K562 (cell line): ENCODE data around the gene MYH15. TPM values are rescaled to one million over a fixed set of nuclear protein-coding genes. Genes with fewer than 3 reads are reported as not detected.

Experiments
- ATAC-seq: fragments of 200-7000 bp; cut with Tn5 transposase; 3 replicates; pipeline ENCODE4 v1.9.1; 2020; ENCODE audit warnings: moderate library complexity
- BruUV-seq: library from RNA; stranded (reverse); fragments of 400-500 nt; replicated peaks from 2 replicates; lab custom pipeline; 2021; lab: Mats Ljungman, UMichigan
- CTCF ChIA-PET: fragments of 300-600 bp; formaldehyde crosslinking; extraction: SDS; loops from one replicate; lab custom pipeline; 2021; ENCODE audit warnings: low intra/inter-chr PET ratio; lab: Yijun Ruan, JAX
- POLR2A ChIA-PET: fragments of 300-600, 350-650 bp; sonication (Branson Sonifier 250); formaldehyde crosslinking; extraction: SDS; loops from one replicate; lab custom pipeline; 2021; ENCODE audit warnings: antibody characterized with exemption, inconsistent platforms; lab: Yijun Ruan, JAX
- DNase-seq, 4 experiments: peaks; one replicate each; pipeline versions ENCODE4 v3.0.0 to v3.0.0-alpha.2; 2011 to 2018; ENCODE audit warnings: low spot score in 3 of 4, mixed read lengths in 3 of 4; ENCODE audit errors: extremely low read depth in 1 of 4
- FAIRE-seq: peaks from 2 replicates; lab custom pipeline; 2011; peaks lifted over from hg19 to GRCh38; lab: Jason Lieb, UNC
- H2AFZ ChIP-seq: 2 replicates; pipeline ENCODE4 v1.6.0; 2011; ENCODE audit warnings: low read depth, low read length, control low read depth, inconsistent platforms
- H3K27ac ChIP-seq: fragments of 200-600 bp; 3 replicates; pipeline ENCODE4 v1.8.0; 2011; ENCODE audit warnings: low read depth, mild to moderate bottlenecking, control low read depth, inconsistent platforms, low read length, moderate library complexity, mixed read lengths; ENCODE audit errors: extremely low read depth
- H3K27me3 ChIP-seq, 2 experiments: fragments of 300-600 bp in 1 of 2; 2 replicates in 1 of 2; 3 replicates in 1 of 2; pipeline versions ENCODE4 v1.6.0 to v1.8.0; 2011; ENCODE audit warnings: inconsistent platforms in 2 of 2, low read length in 2 of 2, mild to moderate bottlenecking in 1 of 2, mixed read lengths in 1 of 2, moderate library complexity in 1 of 2; ENCODE audit not compliant: control insufficient read depth in 2 of 2, insufficient read depth in 2 of 2
- H3K36me3 ChIP-seq: fragments of 300-600 bp; 3 replicates; pipeline ENCODE4 v1.8.0; 2011; ENCODE audit warnings: mild to moderate bottlenecking, low read length, inconsistent platforms; ENCODE audit not compliant: control insufficient read depth, insufficient read depth
- H3K4me1 ChIP-seq, 2 experiments: fragments of 200-600 bp in 1 of 2; replicated peaks in 1 of 2; 2 replicates in 1 of 2; 3 replicates in 1 of 2; pipeline versions ENCODE4 v1.5.1 to v1.8.0; 2011; ENCODE audit warnings: inconsistent platforms in 2 of 2, low read length in 2 of 2, mild to moderate bottlenecking in 1 of 2, mixed read lengths in 1 of 2, moderate library complexity in 1 of 2; ENCODE audit not compliant: control insufficient read depth in 2 of 2, insufficient read depth in 2 of 2
- H3K4me2 ChIP-seq: 2 replicates; pipeline ENCODE4 v1.6.1; 2011; ENCODE audit warnings: low read length, control low read depth, inconsistent platforms, mixed read lengths; ENCODE audit not compliant: insufficient read depth
- H3K4me3 ChIP-seq: fragments of 200-600 bp; sonication (generic), shearing (Covaris generic); 2 replicates; pipeline ENCODE4 v1.5.1; 2016; ENCODE audit warnings: control low read depth, inconsistent platforms
- H3K79me2 ChIP-seq: fragments of 200-600 bp; 3 replicates; pipeline ENCODE4 v1.8.0; 2011; ENCODE audit warnings: low read length, inconsistent platforms; ENCODE audit not compliant: control insufficient read depth, insufficient read depth
- H3K9ac ChIP-seq, 2 experiments: 2 replicates each; pipeline versions ENCODE4 v1.6.0 to v1.6.1; 2011; ENCODE audit warnings: low read depth in 2 of 2, low read length in 2 of 2, control low read depth in 1 of 2, inconsistent platforms in 1 of 2, mild to moderate bottlenecking in 1 of 2, mixed read lengths in 1 of 2; ENCODE audit not compliant: insufficient read depth in 1 of 2
- H3K9me1 ChIP-seq: one replicate; pipeline ENCODE4 v1.6.0; 2011; ENCODE audit warnings: inconsistent platforms, mild to moderate bottlenecking, low read length, moderate library complexity; ENCODE audit not compliant: control insufficient read depth, insufficient read depth
- H3K9me3 ChIP-seq: replicated peaks from 2 replicates; pipeline ENCODE4 v1.5.1; 2011; ENCODE audit warnings: low read depth, low read length, inconsistent platforms; ENCODE audit not compliant: control insufficient read depth, insufficient read depth
- H4K20me1 ChIP-seq: replicated peaks from 2 replicates; pipeline ENCODE4 v1.6.1; 2011; ENCODE audit warnings: low read length, inconsistent platforms, mixed read lengths; ENCODE audit not compliant: control insufficient read depth, insufficient read depth
- TRIM24 ChIP-seq, 2 experiments: fragments of 450-650 bp; IDR thresholded peaks; 2 replicates each; pipeline ENCODE4 v1.6.1; 2016
- ZFP1 ChIP-seq: fragments of 450-650 bp; formaldehyde crosslinking; IDR thresholded peaks from 2 replicates; pipeline ENCODE4 v1.4.0; 2020; ENCODE audit warnings: mild to moderate bottlenecking, mixed read lengths
- WGBS: fragments of 100-300 bp; shearing (Covaris generic); methylation state at CpG from one replicate; pipeline ENCODE4 v1.1.6; 2016; ENCODE audit warnings: low coverage, mixed read lengths; ENCODE audit not compliant: insufficient coverage; ENCODE audit errors: missing lambda C conversion rate; 5-methylcytosine and 5-hydroxymethylcytosine counted together
- in situ Hi-C: fragments of 300-500 bp; cut with MboI; formaldehyde crosslinking; loops from 4 replicates; pipeline ENCODE4 v1.15.0; 2018; ENCODE audit warnings: inconsistent platforms, mixed read lengths
- intact Hi-C: fragments of 100-400 bp; cut with micrococcal nuclease; formaldehyde crosslinking; loops from 2 replicates; pipeline ENCODE4 v1.14.2; 2022
- polyA plus RNA-seq, 8 experiments: library from polyadenylated mRNA; depleted of rRNA in 4 of 8; stranded (reverse) in 5 of 8; unstranded in 3 of 8; fragments of >200 nt; fragmentation: Nextera tagmentation in 2 of 8; fragmentation: Illumina TruSeq in 1 of 8; extraction: Ambion mirVana in 2 of 8; extraction: Trizol in 1 of 8; gene quantifications; 2 replicates each; pipeline versions ENCODE4 v1.2.1 to v1.2.3, GENCODE V29; 2011 to 2014; ENCODE audit warnings: inconsistent platforms in 1 of 8, missing spikeins in 1 of 8
- total RNA-seq, 7 experiments: library from RNA; depleted of rRNA in 6 of 7; stranded (reverse); fragments of >200 nt in 6 of 7; fragmentation: Illumina TruSeq in 2 of 7; extraction: Trizol in 2 of 7; gene quantifications; 2 replicates each; pipeline versions ENCODE4 v1.2.1 to v1.2.3, GENCODE V29; 2011 to 2021; ENCODE audit warnings: low replicate concordance in 1 of 7
- TF ChIP-seq, protein P1 (sequence below): fragments of 450-650 bp; IDR thresholded peaks from 2 replicates; pipeline ENCODE4 v1.6.1; 2016; ENCODE audit warnings: low read depth
- TF ChIP-seq, protein P2 (sequence below), 2 experiments: fragments of 450-650 bp in 1 of 2; IDR thresholded peaks; 2 replicates each; pipeline ENCODE4 v1.6.1; 2011 to 2017; ENCODE audit warnings: low read depth in 2 of 2, antibody characterized with exemption in 1 of 2, borderline replicate concordance in 1 of 2, low read length in 1 of 2, mild to moderate bottlenecking in 1 of 2, mixed read lengths in 1 of 2; ENCODE audit not compliant: control insufficient read depth in 1 of 2

The MYH15 gene
- total and polyA plus RNA-seq, 9 of the 15 experiments (the other 6 are each of a cell fraction or from before 2014, with no cell fraction given), result 0.03 to 0.29 (median 0.12) TPM

DNA sequence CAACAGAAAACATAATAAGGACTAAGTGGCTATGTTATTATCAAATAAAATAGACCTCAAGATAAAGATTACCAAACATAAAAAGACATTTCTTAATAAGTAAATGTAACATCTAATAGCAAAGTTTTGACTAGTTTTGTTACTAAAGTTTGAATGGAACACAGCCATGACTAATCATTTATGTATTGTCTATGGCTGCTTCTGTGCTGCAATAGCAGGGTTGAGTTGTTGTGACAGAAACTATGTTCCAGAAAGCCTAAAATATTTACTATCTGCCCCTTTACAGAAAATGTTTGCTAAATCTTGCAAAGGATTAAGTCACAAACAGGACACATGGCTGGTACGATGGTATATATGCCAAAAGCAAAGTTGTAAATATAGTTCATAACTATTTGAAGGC, 37.9 kb upstream of the MYH15 start:
- no peaks in the 10 kb centered on the region for H3K27me3 ChIP-seq
- no peak overlapping the region for H3K4me3 ChIP-seq
- in situ Hi-C loops (no loop called here), intact Hi-C loops (no loop called here)
- H3K36me3 ChIP-seq, result peaks cover 43% of the 10 kb centered on the region; the same call in 2 of the 3 replicates
- H4K20me1 ChIP-seq, result no peaks in the 10 kb centered on the region
- no peaks in the 10 kb centered on the region for H3K79me2 ChIP-seq
- no peak overlapping the region for H3K4me2 ChIP-seq
- no peak overlapping the region for H3K9ac ChIP-seq
- no peak for TF ChIP-seq TRIM24 (IDR thresholded peaks at IDR 0.05)
- TF ChIP-seq, all 486 proteins: peak for 0
- ChIA-PET POLR2A (no interaction called here), CTCF (interaction anchor here (0.6 kb wide), 1 partner anchor 14 kb away, joined by 3 read pairs; no protein-coding TSS in a partner anchor)
- Histone ChIP-seq H3K9me3 (no peaks in the 10 kb centered on the region), H3K27ac (no peak overlapping the region), H3K4me1 (no peaks in the 10 kb centered on the region), H3K9me1 (no peaks in the 10 kb centered on the region), H2AFZ (no peak overlapping the region)
- ATAC-seq, result no peak
- no TSS peak for BruUV-seq
- FAIRE-seq, result no peak
- WGBS, result 83% methylated on average over 1 of the region's 1 CpG
- no peak for DNase-seq

DNA sequence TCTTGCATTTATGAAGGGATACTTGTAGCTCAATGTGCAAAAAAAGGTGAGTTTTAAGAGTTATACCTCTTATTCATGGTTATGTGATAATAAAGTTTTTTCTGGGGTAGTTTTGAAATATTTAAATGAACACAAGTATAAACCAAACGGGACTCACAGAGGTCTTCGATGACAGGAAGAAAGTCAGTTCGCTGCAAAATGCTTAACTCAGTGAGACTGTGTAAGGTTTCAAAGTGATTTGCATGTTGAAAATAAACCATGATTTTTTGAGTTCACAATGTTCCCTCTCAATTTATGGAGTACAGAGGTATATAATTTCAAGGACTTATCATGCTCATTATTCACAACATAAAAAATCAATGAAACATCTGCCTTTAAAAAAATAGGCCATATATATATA, 36.3 kb upstream of the MYH15 start:
- Histone ChIP-seq H3K4me2 (no peak overlapping the region), H3K27ac (no peak overlapping the region), H3K9me3 (no peaks in the 10 kb centered on the region), H3K36me3 (peaks cover 34% of the 10 kb centered on the region; the same call in 2 of the 3 replicates), H3K27me3 (no peaks in the 10 kb centered on the region), H2AFZ (no peak overlapping the region), H3K4me1 (no peaks in the 10 kb centered on the region), H3K79me2 (no peaks in the 10 kb centered on the region), H3K9me1 (no peaks in the 10 kb centered on the region), H3K9ac (no peak overlapping the region), H3K4me3 (no peak overlapping the region), H4K20me1 (no peaks in the 10 kb centered on the region)
- intact Hi-C loops, result no loop called here
- 97% methylated on average over 3 of the region's 3 CpGs for WGBS
- CTCF ChIA-PET, result no interaction called here
- BruUV-seq, result no TSS peak
- ATAC-seq, result no peak
- POLR2A ChIA-PET, result no interaction called here
- DNase-seq, result no peak
- no peak for FAIRE-seq
- in situ Hi-C loops, result no loop called here
- no peak for TF ChIP-seq ZFP1 (CRISPR knock-in tag)
- TF ChIP-seq, protein P1, sequence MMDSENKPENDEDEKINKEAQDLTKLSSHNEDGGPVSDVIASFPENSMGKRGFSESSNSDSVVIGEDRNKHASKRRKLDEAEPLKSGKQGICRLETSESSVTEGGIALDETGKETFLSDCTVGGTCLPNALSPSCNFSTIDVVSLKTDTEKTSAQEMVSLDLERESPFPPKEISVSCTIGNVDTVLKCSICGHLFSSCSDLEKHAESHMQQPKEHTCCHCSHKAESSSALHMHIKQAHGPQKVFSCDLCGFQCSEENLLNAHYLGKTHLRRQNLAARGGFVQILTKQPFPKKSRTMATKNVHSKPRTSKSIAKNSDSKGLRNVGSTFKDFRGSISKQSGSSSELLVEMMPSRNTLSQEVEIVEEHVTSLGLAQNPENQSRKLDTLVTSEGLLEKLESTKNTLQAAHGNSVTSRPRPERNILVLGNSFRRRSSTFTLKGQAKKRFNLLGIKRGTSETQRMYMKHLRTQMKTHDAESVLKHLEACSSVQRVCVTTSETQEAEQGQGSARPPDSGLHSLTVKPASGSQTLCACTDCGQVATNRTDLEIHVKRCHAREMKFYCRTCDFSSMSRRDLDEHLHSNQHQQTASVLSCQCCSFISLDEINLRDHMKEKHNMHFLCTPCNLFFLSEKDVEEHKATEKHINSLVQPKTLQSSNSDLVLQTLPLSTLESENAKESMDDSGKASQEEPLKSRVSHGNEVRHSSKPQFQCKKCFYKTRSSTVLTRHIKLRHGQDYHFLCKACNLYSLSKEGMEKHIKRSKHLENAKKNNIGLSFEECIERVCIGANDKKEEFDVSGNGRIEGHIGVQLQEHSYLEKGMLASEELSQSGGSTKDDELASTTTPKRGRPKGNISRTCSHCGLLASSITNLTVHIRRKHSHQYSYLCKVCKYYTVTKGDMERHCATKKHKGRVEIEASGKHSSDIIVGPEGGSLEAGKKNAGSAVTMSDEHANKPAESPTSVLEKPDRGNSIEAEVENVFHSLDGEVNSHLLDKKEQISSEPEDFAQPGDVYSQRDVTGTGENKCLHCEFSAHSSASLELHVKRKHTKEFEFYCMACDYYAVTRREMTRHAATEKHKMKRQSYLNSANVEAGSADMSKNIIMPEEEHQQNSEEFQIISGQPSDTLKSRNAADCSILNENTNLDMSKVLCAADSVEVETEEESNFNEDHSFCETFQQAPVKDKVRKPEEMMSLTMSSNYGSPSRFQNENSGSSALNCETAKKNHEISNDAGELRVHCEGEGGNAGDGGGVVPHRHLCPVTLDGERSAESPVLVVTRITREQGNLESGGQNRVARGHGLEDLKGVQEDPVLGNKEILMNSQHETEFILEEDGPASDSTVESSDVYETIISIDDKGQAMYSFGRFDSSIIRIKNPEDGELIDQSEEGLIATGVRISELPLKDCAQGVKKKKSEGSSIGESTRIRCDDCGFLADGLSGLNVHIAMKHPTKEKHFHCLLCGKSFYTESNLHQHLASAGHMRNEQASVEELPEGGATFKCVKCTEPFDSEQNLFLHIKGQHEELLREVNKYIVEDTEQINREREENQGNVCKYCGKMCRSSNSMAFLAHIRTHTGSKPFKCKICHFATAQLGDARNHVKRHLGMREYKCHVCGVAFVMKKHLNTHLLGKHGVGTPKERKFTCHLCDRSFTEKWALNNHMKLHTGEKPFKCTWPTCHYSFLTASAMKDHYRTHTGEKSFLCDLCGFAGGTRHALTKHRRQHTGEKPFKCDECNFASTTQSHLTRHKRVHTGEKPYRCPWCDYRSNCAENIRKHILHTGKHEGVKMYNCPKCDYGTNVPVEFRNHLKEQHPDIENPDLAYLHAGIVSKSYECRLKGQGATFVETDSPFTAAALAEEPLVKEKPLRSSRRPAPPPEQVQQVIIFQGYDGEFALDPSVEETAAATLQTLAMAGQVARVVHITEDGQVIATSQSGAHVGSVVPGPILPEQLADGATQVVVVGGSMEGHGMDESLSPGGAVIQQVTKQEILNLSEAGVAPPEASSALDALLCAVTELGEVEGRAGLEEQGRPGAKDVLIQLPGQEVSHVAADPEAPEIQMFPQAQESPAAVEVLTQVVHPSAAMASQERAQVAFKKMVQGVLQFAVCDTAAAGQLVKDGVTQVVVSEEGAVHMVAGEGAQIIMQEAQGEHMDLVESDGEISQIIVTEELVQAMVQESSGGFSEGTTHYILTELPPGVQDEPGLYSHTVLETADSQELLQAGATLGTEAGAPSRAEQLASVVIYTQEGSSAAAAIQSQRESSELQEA, result no peak
- TF ChIP-seq, protein P2, sequence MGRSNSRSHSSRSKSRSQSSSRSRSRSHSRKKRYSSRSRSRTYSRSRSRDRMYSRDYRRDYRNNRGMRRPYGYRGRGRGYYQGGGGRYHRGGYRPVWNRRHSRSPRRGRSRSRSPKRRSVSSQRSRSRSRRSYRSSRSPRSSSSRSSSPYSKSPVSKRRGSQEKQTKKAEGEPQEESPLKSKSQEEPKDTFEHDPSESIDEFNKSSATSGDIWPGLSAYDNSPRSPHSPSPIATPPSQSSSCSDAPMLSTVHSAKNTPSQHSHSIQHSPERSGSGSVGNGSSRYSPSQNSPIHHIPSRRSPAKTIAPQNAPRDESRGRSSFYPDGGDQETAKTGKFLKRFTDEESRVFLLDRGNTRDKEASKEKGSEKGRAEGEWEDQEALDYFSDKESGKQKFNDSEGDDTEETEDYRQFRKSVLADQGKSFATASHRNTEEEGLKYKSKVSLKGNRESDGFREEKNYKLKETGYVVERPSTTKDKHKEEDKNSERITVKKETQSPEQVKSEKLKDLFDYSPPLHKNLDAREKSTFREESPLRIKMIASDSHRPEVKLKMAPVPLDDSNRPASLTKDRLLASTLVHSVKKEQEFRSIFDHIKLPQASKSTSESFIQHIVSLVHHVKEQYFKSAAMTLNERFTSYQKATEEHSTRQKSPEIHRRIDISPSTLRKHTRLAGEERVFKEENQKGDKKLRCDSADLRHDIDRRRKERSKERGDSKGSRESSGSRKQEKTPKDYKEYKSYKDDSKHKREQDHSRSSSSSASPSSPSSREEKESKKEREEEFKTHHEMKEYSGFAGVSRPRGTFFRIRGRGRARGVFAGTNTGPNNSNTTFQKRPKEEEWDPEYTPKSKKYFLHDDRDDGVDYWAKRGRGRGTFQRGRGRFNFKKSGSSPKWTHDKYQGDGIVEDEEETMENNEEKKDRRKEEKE (IDR thresholded peaks at IDR 0.05; ENCODE audit: borderline replicate concordance in 1 of 2, control insufficient read depth in 1 of 2, low read depth in 2 of 2, low read length in 1 of 2), result no peak
